HCT116 (cell line): Measurements from ENCODE around the gene CYSRT1. TPM values are rescaled to one million over a fixed set of nuclear protein-coding genes. Genes with fewer than 3 reads are reported as not detected.

Experiments
- ATAC-seq: fragments of 200-7000 bp; cut with Tn5 transposase; 2 replicates; pipeline ENCODE4 v1.9.1; 2020; ENCODE audit warnings: mild to moderate bottlenecking, moderate library complexity
- BruUV-seq: library from RNA; stranded (reverse); fragments of 400-500 nt; replicated peaks from 2 replicates; lab custom pipeline; 2021; lab: Mats Ljungman, UMichigan
- CTCF ChIA-PET: fragments of 300-600 bp; sonication (Branson Sonifier 250); formaldehyde crosslinking; loops from one replicate; lab custom pipeline; 2021; ENCODE audit warnings: antibody characterized with exemption; lab: Charles Lee
- POLR2A ChIA-PET: fragments of 300-600, 350-600 bp; sonication (Branson Sonifier 250); formaldehyde crosslinking; loops from one replicate; lab custom pipeline; 2021; ENCODE audit warnings: antibody characterized with exemption; lab: Charles Lee
- RAD21 ChIA-PET, 2 experiments: fragments of 300-600 bp; sonication (Branson Sonifier 250); formaldehyde crosslinking; loops; one replicate each; lab custom pipeline; 2023; ENCODE audit warnings: low total read pairs in 2 of 2; ENCODE audit not compliant: uncharacterized antibody in 2 of 2, unreplicated experiment in 2 of 2, low non-redundant PET in 1 of 2; lab: Charles Lee
- DNase-seq: peaks from one replicate; pipeline ENCODE4 v3.0.0-alpha.2; 2010; ENCODE audit warnings: low read depth, low spot score
- H2AFZ ChIP-seq: fragments of 200-600 bp; shearing (Covaris generic), sonication (generic); 2 replicates; pipeline ENCODE4 v1.6.1; 2017; ENCODE audit warnings: low read depth, mixed run types, mixed read lengths, antibody characterized with exemption, low read length; ENCODE audit not compliant: poor library complexity, severe bottlenecking
- H3K27ac ChIP-seq: 2 replicates; pipeline ENCODE4 v1.5.1; 2012; ENCODE audit warnings: low read depth, low read length
- H3K27me3 ChIP-seq: fragments of 200-600 bp; sonication (generic); 2 replicates; pipeline ENCODE4 v1.6.1; 2016; ENCODE audit warnings: mixed run types, low read length, mixed read lengths; ENCODE audit not compliant: insufficient read depth
- H3K36me3 ChIP-seq, 2 experiments: fragments of 200-500 bp in 1 of 2; fragments of 200-600 bp in 1 of 2; sonication (Bioruptor generic) in 1 of 2; sonication (generic) in 1 of 2; 2 replicates each; pipeline versions ENCODE4 v1.5.1 to v1.6.1; 2014 to 2016; ENCODE audit warnings: low read length in 2 of 2, inconsistent platforms in 1 of 2, mixed read lengths in 1 of 2, mixed run types in 1 of 2; ENCODE audit not compliant: insufficient read depth in 2 of 2, control insufficient read depth in 1 of 2
- H3K4me1 ChIP-seq, 2 experiments: fragments of 200-600 bp in 1 of 2; sonication (generic) in 1 of 2; 2 replicates each; pipeline versions ENCODE4 v1.5.1 to v1.6.1; 2012 to 2017; ENCODE audit warnings: low read length in 2 of 2, inconsistent platforms in 1 of 2, mild to moderate bottlenecking in 1 of 2, mixed read lengths in 1 of 2, mixed run types in 1 of 2, moderate library complexity in 1 of 2; ENCODE audit not compliant: insufficient read depth in 2 of 2, control insufficient read depth in 1 of 2
- H3K4me2 ChIP-seq: fragments of 200-600 bp; sonication (generic); 2 replicates; pipeline ENCODE4 v1.6.1; 2017; ENCODE audit warnings: mixed run types, low read length, mixed read lengths
- H3K4me3 ChIP-seq, 2 experiments: fragments of 200-600 bp in 1 of 2; sonication (generic) in 1 of 2; replicated peaks in 1 of 2; 2 replicates each; pipeline ENCODE4 v1.5.1; 2011 to 2016; ENCODE audit warnings: low read length in 2 of 2, control low read depth in 1 of 2, low read depth in 1 of 2, mild to moderate bottlenecking in 1 of 2, mixed read lengths in 1 of 2, mixed run types in 1 of 2
- H3K79me2 ChIP-seq: fragments of 200-600 bp; sonication (generic); 2 replicates; pipeline ENCODE4 v1.6.1; 2017; ENCODE audit warnings: mild to moderate bottlenecking, mixed run types, low read length, moderate library complexity, mixed read lengths; ENCODE audit not compliant: insufficient read depth
- H3K9ac ChIP-seq: fragments of 200-600 bp; sonication (generic); 2 replicates; pipeline ENCODE4 v1.6.1; 2016; ENCODE audit warnings: low read length, mixed read lengths
- H3K9me2 ChIP-seq: fragments of 200-600 bp; sonication (generic), shearing (Covaris generic); 2 replicates; pipeline ENCODE4 v1.6.1; 2017; ENCODE audit warnings: mixed run types, mild to moderate bottlenecking, moderate library complexity; ENCODE audit not compliant: insufficient read depth
- H3K9me3 ChIP-seq, 2 experiments: fragments of 200-500 bp in 1 of 2; fragments of 200-600 bp in 1 of 2; sonication (Bioruptor generic) in 1 of 2; sonication (generic) in 1 of 2; 2 replicates each; pipeline ENCODE4 v1.6.1; 2014 to 2017; ENCODE audit warnings: low read length in 2 of 2, mixed read lengths in 2 of 2, inconsistent platforms in 1 of 2, low read depth in 1 of 2, mild to moderate bottlenecking in 1 of 2, mixed run types in 1 of 2, moderate library complexity in 1 of 2; ENCODE audit not compliant: control insufficient read depth in 1 of 2, insufficient read depth in 1 of 2
- H4K20me1 ChIP-seq: fragments of 200-600 bp; sonication (generic), shearing (Covaris generic); 2 replicates; pipeline ENCODE4 v1.6.1; 2017; ENCODE audit warnings: mixed run types, mild to moderate bottlenecking, moderate library complexity; ENCODE audit not compliant: insufficient read depth
- ATF3 ChIP-seq: IDR thresholded peaks from 2 replicates; pipeline ENCODE4 v1.6.1; 2012
- CBX3 ChIP-seq: IDR thresholded peaks from 2 replicates; pipeline ENCODE4 v1.6.1; 2012; ENCODE audit warnings: low read depth
- CTCF ChIP-seq, 3 experiments: fragments of 200-600 bp in 1 of 3; sonication (generic) in 1 of 3; IDR thresholded peaks in 2 of 3; conservative IDR thresholded peaks in 1 of 3; 2 replicates each; pipeline ENCODE4 v1.5.1; 2012 to 2017; ENCODE audit warnings: low read depth in 2 of 3, low read length in 2 of 3, antibody characterized with exemption in 1 of 3, borderline replicate concordance in 1 of 3, control low read depth in 1 of 3, mild to moderate bottlenecking in 1 of 3, mixed read lengths in 1 of 3, mixed run types in 1 of 3, moderate library complexity in 1 of 3; ENCODE audit not compliant: insufficient read depth in 1 of 3
- EGR1 ChIP-seq: IDR thresholded peaks from 2 replicates; pipeline ENCODE4 v1.6.1; 2012; ENCODE audit warnings: low read depth
- MAX ChIP-seq: IDR thresholded peaks from 2 replicates; pipeline ENCODE4 v1.6.1; 2012
- POLR2A ChIP-seq: IDR thresholded peaks from 2 replicates; pipeline ENCODE4 v1.7.0; 2011; ENCODE audit warnings: borderline replicate concordance; ENCODE audit not compliant: insufficient read depth, insufficient read length; ENCODE audit errors: extremely low read depth
- RAD21 ChIP-seq: IDR thresholded peaks from 2 replicates; pipeline ENCODE4 v1.6.1; 2012; ENCODE audit warnings: low read depth, mild to moderate bottlenecking
- SP1 ChIP-seq: IDR thresholded peaks from 2 replicates; pipeline ENCODE4 v1.6.1; 2012; ENCODE audit warnings: low read depth
- TCF7L2 ChIP-seq: IDR thresholded peaks from 2 replicates; pipeline ENCODE4 v1.7.0; 2011; ENCODE audit warnings: borderline replicate concordance, inconsistent platforms; ENCODE audit not compliant: insufficient read depth, insufficient read length; ENCODE audit errors: extremely low read depth
- ZBTB33 ChIP-seq: IDR thresholded peaks from 2 replicates; pipeline ENCODE4 v1.6.1; 2011; ENCODE audit warnings: mild to moderate bottlenecking, low read length, moderate library complexity; ENCODE audit not compliant: insufficient replicate concordance; ENCODE audit errors: extremely low read depth
- ZFX ChIP-seq: fragments of 450-650 bp; IDR thresholded peaks from 2 replicates; pipeline ENCODE4 v1.6.1; 2017
- intact Hi-C: fragments of 100-400 bp; cut with micrococcal nuclease; formaldehyde crosslinking; loops from 2 replicates; pipeline ENCODE4 v1.10.0; 2022
- total RNA-seq: library from RNA; stranded (reverse); gene quantifications from one replicate; pipeline ENCODE4 v1.2.1, GENCODE V29; 2021; ENCODE audit not compliant: unreplicated experiment

Gene CYSRT1
- total RNA-seq, 1 experiment from 2014 or later = 4.3 TPM

GRCh38 chr9:137216188-137216965, 8.6 kb upstream of the CYSRT1 start:
- CTCF ChIA-PET = interaction anchor here (0.7 to 1.7 kb wide), 3 partner anchors 11 to 20 kb away, joined by 3 to 8 read pairs (median 3); partner anchors contain the start of gene RNF224
- Histone ChIP-seq H3K9me3 (no peaks in the 10 kb centered on the region), H3K9ac (peak overlapping the region; percentile 52; the same call in 1 of the 2 replicates), H3K27ac (peak overlapping the region; percentile 94), H3K4me3 (peak overlapping the region in 1 of 2 experiments; percentile 45; a peak in 2 of 4 replicates), H3K4me1 (peaks cover 28 to 53% of the 10 kb centered on the region in 2 experiments), H3K27me3 (no peaks in the 10 kb centered on the region), H2AFZ (no peak overlapping the region), H3K9me2 (no peaks in the 10 kb centered on the region), H3K79me2 (no peaks in the 10 kb centered on the region), H3K4me2 (peak overlapping the region; percentile 77), H4K20me1 (no peaks in the 10 kb centered on the region), H3K36me3 (no peaks in the 10 kb centered on the region)
- ATAC-seq = no peak
- TF ChIP-seq RAD21 (no peak), ZFX (no peak)
- no TSS peak for BruUV-seq
- intact Hi-C loops = no loop called here
- POLR2A ChIA-PET = interaction anchor here (0.7 to 1.8 kb wide), 2 partner anchors 10 to 53 kb away, joined by 5 to 6 read pairs; no protein-coding TSS in a partner anchor
- RAD21 ChIA-PET = no interaction called here
- DNase-seq = no peak

GRCh38 chr9:137217276-137218211, 7.4 kb upstream of the CYSRT1 start:
- Histone ChIP-seq H3K4me3 (peak overlapping the region; percentile 45 to 46), H3K27me3 (no peaks in the 10 kb centered on the region), H3K9me3 (no peaks in the 10 kb centered on the region), H3K36me3 (no peaks in the 10 kb centered on the region), H3K4me1 (peaks cover 28 to 59% of the 10 kb centered on the region in 2 experiments), H3K4me2 (peak overlapping the region; percentile 77), H3K9me2 (no peaks in the 10 kb centered on the region), H3K9ac (peak overlapping the region; percentile 52), H2AFZ (no peak overlapping the region), H4K20me1 (no peaks in the 10 kb centered on the region), H3K79me2 (no peaks in the 10 kb centered on the region), H3K27ac (peak overlapping the region; percentile 94)
- CTCF ChIA-PET = interaction anchor here (0.9 kb wide), 1 partner anchor 10 kb away, joined by 3 read pairs; the partner anchor contains the start of gene RNF224
- ATAC-seq (peak; percentile 77), DNase-seq (peak; percentile 53)
- BruUV-seq = TSS peak; percentile 34
- intact Hi-C loops = no loop called here
- RAD21 ChIA-PET = no interaction called here
- POLR2A ChIA-PET = interaction anchor here (0.7 to 1.8 kb wide), 3 partner anchors 9 to 54 kb away, joined by 3 to 6 read pairs (median 5); partner anchors contain the start of gene RNF224
- TF ChIP-seq MAX (no peak), ZBTB33 (no peak), ZFX (0 out of 2 replicates have a peak, but pooled peaks have one; percentile 14), POLR2A (peak; percentile 34), CTCF (IDR thresholded peaks at IDR 0.05 in 2 of 3, conservative IDR thresholded peaks at IDR 0.05 in 1 of 3; ENCODE audit: borderline replicate concordance in 1 of 3, insufficient read depth in 1 of 3, low read depth in 2 of 3, low read length in 2 of 3) (no peak), ATF3 (no peak), TCF7L2 (no peak), CBX3 (no peak), SP1 (no peak), EGR1 (no peak)
